Thyroid gland (tissue), 4 donors: ENCODE measurements around the gene GPX7.

Experiments
- CTCF ChIP-seq, 6 experiments: fragments of 200-600 bp in 3 of 6; fragments of 450-650 bp in 3 of 6; sonication (generic) in 3 of 6; IDR thresholded peaks; one replicate each; pipeline ENCODE4 v1.5.1; 2016 to 2019; ENCODE audit warnings: antibody characterized with exemption in 6 of 6, mild to moderate bottlenecking in 2 of 6, inconsistent platforms in 1 of 6, moderate library complexity in 1 of 6
- POLR2A ChIP-seq, 2 donors: fragments of 450-650 bp; IDR thresholded peaks; one replicate each; pipeline ENCODE4 v1.6.1; 2017; ENCODE audit warnings: antibody characterized with exemption in 2 of 2, mild to moderate bottlenecking in 2 of 2, moderate library complexity in 1 of 2

- TF ChIP-seq CTCF (IDR thresholded peaks at IDR 0.05) (no peak), POLR2A (IDR thresholded peaks at IDR 0.05) (no peak)
Measured at GRCh38 chr1:52657702-52658101, 55.5 kb downstream of the GPX7 start.
